HEK293 (cell line): Measurements from ENCODE around the gene PRDX2.

Experiments
- CTCF ChIA-PET: fragments of 350-600 bp; formaldehyde crosslinking; extraction: SDS; loops from one replicate; lab custom pipeline; 2021; ENCODE audit warnings: antibody characterized with exemption; lab: Yijun Ruan, JAX
- POLR2A ChIA-PET: fragments of 300-600 bp; formaldehyde crosslinking; extraction: SDS; loops from one replicate; lab custom pipeline; 2020; ENCODE audit warnings: antibody characterized with exemption, inconsistent platforms; lab: Yijun Ruan, JAX
- H3K27ac ChIP-seq: fragments of 200-500 bp; sonication (Bioruptor generic); 2 replicates; pipeline ENCODE4 v1.5.1; 2014; ENCODE audit warnings: low read depth, low read length, control low read depth, inconsistent platforms; ENCODE audit errors: extremely low read depth
- H3K36me3 ChIP-seq, 2 experiments: fragments of 200-500 bp in 1 of 2; sonication (Bioruptor generic) in 1 of 2; 1 replicate in 1 of 2; 2 replicates in 1 of 2; pipeline ENCODE4 v1.5.1; 2014 to 2017; ENCODE audit warnings: inconsistent platforms in 2 of 2, low read length in 2 of 2; ENCODE audit not compliant: control insufficient read depth in 2 of 2, insufficient read depth in 1 of 2
- H3K4me1 ChIP-seq: fragments of 200-500 bp; sonication (Bioruptor generic); 2 replicates; pipeline ENCODE4 v1.5.1; 2014; ENCODE audit warnings: mild to moderate bottlenecking, low read length, inconsistent platforms; ENCODE audit not compliant: control insufficient read depth, insufficient read depth
- H3K4me3 ChIP-seq: 2 replicates; pipeline ENCODE4 v1.5.1; 2011; ENCODE audit warnings: low read depth, mild to moderate bottlenecking, control low read depth, low read length, moderate library complexity
- H3K9me3 ChIP-seq: fragments of 200-500 bp; sonication (Bioruptor generic); 2 replicates; pipeline ENCODE4 v1.5.1; 2014; ENCODE audit warnings: low read depth, low read length, inconsistent platforms; ENCODE audit not compliant: control insufficient read depth, insufficient read depth
- KLF9 ChIP-seq: fragments of 450-650 bp; formaldehyde crosslinking; IDR thresholded peaks from 2 replicates; pipeline ENCODE4 v1.5.1; 2016; ENCODE audit warnings: missing biosample characterization, missing genetic modification characterization, low read depth
- ZEB2 ChIP-seq: fragments of 450-650 bp; formaldehyde crosslinking; IDR thresholded peaks from 2 replicates; pipeline ENCODE4 v1.5.1; 2016; ENCODE audit warnings: missing biosample characterization, missing genetic modification characterization
- ZNF23 ChIP-seq: fragments of 450-650 bp; formaldehyde crosslinking; IDR thresholded peaks from 2 replicates; pipeline ENCODE4 v1.5.1; 2016; ENCODE audit warnings: missing biosample characterization, missing genetic modification characterization, borderline replicate concordance
- ZNF366 ChIP-seq: fragments of 450-650 bp; formaldehyde crosslinking; conservative IDR thresholded peaks from 2 replicates; pipeline ENCODE4 v1.5.1; 2016; ENCODE audit warnings: missing biosample characterization, missing genetic modification characterization
- ZNF768 ChIP-seq: fragments of 450-650 bp; formaldehyde crosslinking; IDR thresholded peaks from 2 replicates; pipeline ENCODE4 v1.5.1; 2018; ENCODE audit warnings: missing biosample characterization, mild to moderate bottlenecking, missing genetic modification characterization
- ZNF777 ChIP-seq: fragments of 450-650 bp; formaldehyde crosslinking; IDR thresholded peaks from 2 replicates; pipeline ENCODE4 v1.5.1; 2017; ENCODE audit warnings: missing biosample characterization, missing genetic modification characterization, borderline replicate concordance
- ZNF785 ChIP-seq: fragments of 450-650 bp; formaldehyde crosslinking; IDR thresholded peaks from 2 replicates; pipeline ENCODE4 v1.5.1; 2016; ENCODE audit warnings: missing biosample characterization, missing genetic modification characterization
- ZXDB ChIP-seq: fragments of 450-650 bp; formaldehyde crosslinking; IDR thresholded peaks from 2 replicates; pipeline ENCODE4 v1.5.1; 2016; ENCODE audit warnings: missing biosample characterization, missing genetic modification characterization
- TF ChIP-seq, protein P1 (sequence below): fragments of 450-650 bp; formaldehyde crosslinking; conservative IDR thresholded peaks from 2 replicates; pipeline ENCODE4 v1.5.1; 2016; ENCODE audit warnings: low read depth, missing biosample characterization, missing genetic modification characterization
- TF ChIP-seq, protein P2 (sequence below): fragments of 450-650 bp; formaldehyde crosslinking; IDR thresholded peaks from 2 replicates; pipeline ENCODE4 v1.5.1; 2016; ENCODE audit warnings: missing biosample characterization, missing genetic modification characterization
- TF ChIP-seq, protein P3 (sequence below): fragments of 450-650 bp; formaldehyde crosslinking; IDR thresholded peaks from 2 replicates; pipeline ENCODE4 v1.5.1; 2016; ENCODE audit warnings: missing biosample characterization, missing genetic modification characterization
- TF ChIP-seq, protein P4 (sequence below): fragments of 450-650 bp; formaldehyde crosslinking; IDR thresholded peaks from 2 replicates; pipeline ENCODE4 v1.5.1; 2016; ENCODE audit warnings: missing biosample characterization, missing genetic modification characterization
- TF ChIP-seq, protein P5 (sequence below): fragments of 450-650 bp; formaldehyde crosslinking; IDR thresholded peaks from 2 replicates; pipeline ENCODE4 v1.5.1; 2016; ENCODE audit warnings: missing biosample characterization, missing genetic modification characterization
- TF ChIP-seq, protein P6 (sequence below): fragments of 450-650 bp; formaldehyde crosslinking; IDR thresholded peaks from 2 replicates; pipeline ENCODE4 v1.5.1; 2016; ENCODE audit warnings: missing biosample characterization, missing genetic modification characterization
- TF ChIP-seq, protein P7 (sequence below): fragments of 450-650 bp; formaldehyde crosslinking; IDR thresholded peaks from 2 replicates; pipeline ENCODE4 v1.5.1; 2016; ENCODE audit warnings: missing biosample characterization, missing genetic modification characterization

The PRDX2 gene

DNA sequence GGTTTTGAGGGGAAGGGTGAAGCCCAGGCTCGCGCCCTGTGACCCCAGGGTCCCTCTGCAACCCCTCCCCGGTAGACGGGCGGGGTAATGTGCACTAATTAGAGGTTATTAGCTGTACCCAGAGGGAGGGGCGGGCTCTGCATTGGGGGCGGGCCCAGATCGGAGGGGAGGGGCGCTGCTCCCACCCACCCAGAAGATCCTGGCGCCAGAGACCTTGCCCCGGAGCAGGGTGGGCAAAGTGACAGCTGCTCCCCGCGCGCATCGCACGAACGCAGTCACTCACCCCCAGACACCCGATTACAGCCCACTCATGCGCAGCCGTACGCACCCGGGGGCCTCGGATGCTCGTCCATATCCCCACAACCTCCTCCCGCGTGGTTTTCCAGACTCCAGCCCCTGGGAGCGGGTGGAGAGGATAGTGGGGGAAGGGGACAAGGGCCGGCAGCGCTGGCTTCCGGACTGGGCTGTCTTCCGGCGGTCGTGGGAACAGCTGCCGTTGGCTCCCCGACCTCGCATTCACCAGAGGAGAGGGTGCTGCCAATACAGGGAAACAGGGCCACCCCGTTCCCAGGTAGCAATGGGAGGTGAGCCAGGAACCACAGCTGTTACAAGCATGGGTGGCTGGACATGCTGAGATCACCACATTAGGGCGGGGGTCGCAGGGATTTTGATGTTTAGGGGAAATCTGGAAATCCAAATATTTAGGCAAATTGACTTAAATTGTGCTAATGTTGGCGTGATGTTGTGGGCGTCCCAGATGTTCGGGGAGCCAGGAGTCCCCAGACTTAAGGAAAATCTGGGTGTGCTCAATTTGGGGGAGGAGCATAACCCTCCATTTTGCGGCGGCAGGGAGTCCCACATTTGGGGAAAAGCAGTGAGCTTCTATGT is 23.3 kb downstream of the PRDX2 start (continued):
- TF ChIP-seq, protein P1, sequence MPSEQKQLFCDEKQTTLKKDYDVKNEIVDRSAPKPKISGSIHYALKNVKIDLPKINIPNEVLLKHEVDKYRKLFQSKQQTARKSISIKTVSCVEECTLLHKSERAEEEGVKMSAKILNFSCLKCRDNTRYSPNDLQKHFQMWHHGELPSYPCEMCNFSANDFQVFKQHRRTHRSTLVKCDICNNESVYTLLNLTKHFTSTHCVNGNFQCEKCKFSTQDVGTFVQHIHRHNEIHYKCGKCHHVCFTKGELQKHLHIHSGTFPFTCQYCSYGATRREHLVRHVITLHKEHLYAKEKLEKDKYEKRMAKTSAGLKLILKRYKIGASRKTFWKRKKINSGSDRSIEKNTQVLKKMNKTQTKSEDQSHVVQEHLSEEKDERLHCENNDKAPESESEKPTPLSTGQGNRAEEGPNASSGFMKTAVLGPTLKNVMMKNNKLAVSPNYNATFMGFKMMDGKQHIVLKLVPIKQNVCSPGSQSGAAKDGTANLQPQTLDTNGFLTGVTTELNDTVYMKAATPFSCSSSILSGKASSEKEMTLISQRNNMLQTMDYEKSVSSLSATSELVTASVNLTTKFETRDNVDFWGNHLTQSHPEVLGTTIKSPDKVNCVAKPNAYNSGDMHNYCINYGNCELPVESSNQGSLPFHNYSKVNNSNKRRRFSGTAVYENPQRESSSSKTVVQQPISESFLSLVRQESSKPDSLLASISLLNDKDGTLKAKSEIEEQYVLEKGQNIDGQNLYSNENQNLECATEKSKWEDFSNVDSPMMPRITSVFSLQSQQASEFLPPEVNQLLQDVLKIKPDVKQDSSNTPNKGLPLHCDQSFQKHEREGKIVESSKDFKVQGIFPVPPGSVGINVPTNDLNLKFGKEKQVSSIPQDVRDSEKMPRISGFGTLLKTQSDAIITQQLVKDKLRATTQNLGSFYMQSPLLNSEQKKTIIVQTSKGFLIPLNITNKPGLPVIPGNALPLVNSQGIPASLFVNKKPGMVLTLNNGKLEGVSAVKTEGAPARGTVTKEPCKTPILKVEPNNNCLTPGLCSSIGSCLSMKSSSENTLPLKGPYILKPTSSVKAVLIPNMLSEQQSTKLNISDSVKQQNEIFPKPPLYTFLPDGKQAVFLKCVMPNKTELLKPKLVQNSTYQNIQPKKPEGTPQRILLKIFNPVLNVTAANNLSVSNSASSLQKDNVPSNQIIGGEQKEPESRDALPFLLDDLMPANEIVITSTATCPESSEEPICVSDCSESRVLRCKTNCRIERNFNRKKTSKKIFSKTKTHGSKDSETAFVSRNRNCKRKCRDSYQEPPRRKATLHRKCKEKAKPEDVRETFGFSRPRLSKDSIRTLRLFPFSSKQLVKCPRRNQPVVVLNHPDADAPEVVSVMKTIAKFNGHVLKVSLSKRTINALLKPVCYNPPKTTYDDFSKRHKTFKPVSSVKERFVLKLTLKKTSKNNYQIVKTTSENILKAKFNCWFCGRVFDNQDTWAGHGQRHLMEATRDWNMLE (tag by site-specific recombination), result no peak
- TF ChIP-seq, protein P2, sequence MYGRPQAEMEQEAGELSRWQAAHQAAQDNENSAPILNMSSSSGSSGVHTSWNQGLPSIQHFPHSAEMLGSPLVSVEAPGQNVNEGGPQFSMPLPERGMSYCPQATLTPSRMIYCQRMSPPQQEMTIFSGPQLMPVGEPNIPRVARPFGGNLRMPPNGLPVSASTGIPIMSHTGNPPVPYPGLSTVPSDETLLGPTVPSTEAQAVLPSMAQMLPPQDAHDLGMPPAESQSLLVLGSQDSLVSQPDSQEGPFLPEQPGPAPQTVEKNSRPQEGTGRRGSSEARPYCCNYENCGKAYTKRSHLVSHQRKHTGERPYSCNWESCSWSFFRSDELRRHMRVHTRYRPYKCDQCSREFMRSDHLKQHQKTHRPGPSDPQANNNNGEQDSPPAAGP, result peak; percentile 18; the same call in 1 of the 2 replicates

DNA sequence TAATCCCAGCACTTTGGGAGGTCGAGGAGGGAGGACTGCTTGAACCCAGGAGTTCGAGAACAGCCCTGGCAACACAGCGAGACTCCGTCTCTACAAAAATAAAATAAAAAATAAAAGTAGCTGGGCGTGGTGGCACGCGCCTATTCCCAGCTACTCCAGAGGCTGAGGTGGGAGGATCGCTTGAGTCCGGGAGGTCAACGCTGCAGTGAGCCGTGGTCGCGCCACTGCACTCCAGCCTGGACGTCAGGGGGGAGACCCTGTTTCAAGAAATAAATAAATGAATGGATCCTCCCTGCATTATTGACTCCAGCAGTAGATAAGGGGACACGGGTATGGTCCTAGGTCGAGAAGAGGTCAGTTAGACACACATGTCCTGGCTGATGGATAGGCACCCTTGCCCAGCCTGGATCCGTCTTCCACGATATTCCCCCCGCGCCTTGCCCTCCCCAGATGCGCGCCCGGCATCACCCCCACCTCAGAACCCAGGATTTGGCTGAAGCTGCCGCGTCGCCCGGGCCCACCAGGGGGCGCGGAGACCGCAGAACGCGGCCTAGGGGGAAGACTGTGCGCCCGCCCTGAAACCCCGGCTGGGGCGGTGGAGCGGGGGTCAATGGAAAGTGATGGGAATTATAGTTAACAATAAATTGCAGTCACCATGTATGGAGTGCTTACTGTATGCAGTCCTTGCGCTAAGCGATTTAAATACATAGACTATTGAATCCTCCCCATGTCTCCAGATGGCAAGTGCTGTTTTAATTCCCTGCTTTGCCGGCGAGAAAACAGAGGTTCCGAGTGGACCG is 24.2 kb downstream of the PRDX2 start:
- H3K4me3 ChIP-seq, result peak overlapping the region; percentile 39
- CTCF ChIA-PET, result interaction anchor here (0.6 to 11.4 kb wide), 22 partner anchors 10 to 1674 kb away, joined by 3 to 234 read pairs (median 4); partner anchors contain the start of genes GET3, JUNB, PRDX2 and THSD8
- no peaks in the 10 kb centered on the region for H3K9me3 ChIP-seq
- H3K27ac ChIP-seq, result no peak overlapping the region
- no peaks in the 10 kb centered on the region for H3K36me3 ChIP-seq
- H3K4me1 ChIP-seq, result peaks cover 4% of the 10 kb centered on the region; the same call in 1 of the 2 replicates
- POLR2A ChIA-PET, result interaction anchor here (0.8 to 3.3 kb wide), 5 partner anchors 12 to 22 kb away, joined by 3 to 42 read pairs (median 4); partner anchors contain the start of gene JUNB
- TF ChIP-seq ZEB2 (tag by site-specific recombination) (peak; percentile 47; the same call in 1 of the 2 replicates), ZNF785 (tag by site-specific recombination) (no peak), ZNF23 (no peak), ZNF366 (no peak), ZNF768 (tag by site-specific recombination) (no peak), KLF9 (tag by site-specific recombination) (no peak), ZXDB (tag by site-specific recombination) (peak; percentile 12; the same call in 1 of the 2 replicates), ZNF777 (no peak)
- TF ChIP-seq, protein P3, sequence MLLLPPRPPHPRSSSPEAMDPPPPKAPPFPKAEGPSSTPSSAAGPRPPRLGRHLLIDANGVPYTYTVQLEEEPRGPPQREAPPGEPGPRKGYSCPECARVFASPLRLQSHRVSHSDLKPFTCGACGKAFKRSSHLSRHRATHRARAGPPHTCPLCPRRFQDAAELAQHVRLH (tag by site-specific recombination), result no peak
- TF ChIP-seq, protein P4, sequence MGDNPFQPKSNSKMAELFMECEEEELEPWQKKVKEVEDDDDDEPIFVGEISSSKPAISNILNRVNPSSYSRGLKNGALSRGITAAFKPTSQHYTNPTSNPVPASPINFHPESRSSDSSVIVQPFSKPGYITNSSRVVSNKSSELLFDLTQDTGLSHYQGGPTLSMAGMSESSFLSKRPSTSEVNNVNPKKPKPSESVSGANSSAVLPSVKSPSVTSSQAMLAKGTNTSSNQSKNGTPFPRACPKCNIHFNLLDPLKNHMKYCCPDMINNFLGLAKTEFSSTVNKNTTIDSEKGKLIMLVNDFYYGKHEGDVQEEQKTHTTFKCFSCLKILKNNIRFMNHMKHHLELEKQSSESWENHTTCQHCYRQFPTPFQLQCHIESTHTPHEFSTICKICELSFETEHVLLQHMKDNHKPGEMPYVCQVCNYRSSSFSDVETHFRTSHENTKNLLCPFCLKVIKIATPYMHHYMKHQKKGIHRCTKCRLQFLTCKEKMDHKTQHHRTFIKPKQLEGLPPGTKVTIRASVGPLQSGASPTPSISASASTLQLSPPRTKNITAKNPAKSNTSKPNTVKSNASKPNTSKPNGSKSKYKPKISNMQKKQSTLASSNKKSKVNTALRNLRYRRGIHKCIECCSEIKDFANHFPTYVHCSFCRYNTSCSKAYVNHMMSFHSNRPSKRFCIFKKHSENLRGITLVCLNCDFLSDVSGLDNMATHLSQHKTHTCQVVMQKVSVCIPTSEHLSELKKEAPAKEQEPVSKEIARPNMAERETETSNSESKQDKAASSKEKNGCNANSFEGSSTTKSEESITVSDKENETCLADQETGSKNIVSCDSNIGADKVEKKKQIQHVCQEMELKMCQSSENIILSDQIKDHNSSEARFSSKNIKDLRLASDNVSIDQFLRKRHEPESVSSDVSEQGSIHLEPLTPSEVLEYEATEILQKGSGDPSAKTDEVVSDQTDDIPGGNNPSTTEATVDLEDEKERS (tag by site-specific recombination), result no peak
- TF ChIP-seq, protein P5, sequence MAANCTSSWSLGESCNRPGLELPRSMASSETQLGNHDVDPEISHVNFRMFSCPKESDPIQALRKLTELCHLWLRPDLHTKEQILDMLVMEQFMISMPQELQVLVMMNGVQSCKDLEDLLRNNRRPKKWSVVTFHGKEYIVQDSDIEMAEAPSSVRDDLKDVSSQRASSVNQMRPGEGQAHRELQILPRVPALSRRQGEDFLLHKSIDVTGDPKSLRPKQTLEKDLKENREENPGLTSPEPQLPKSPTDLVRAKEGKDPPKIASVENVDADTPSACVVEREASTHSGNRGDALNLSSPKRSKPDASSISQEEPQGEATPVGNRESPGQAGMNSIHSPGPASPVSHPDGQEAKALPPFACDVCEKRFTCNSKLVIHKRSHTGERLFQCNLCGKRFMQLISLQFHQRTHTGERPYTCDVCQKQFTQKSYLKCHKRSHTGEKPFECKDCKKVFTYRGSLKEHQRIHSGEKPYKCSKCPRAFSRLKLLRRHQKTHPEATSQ (tag by site-specific recombination), result no peak
- TF ChIP-seq, protein P6, sequence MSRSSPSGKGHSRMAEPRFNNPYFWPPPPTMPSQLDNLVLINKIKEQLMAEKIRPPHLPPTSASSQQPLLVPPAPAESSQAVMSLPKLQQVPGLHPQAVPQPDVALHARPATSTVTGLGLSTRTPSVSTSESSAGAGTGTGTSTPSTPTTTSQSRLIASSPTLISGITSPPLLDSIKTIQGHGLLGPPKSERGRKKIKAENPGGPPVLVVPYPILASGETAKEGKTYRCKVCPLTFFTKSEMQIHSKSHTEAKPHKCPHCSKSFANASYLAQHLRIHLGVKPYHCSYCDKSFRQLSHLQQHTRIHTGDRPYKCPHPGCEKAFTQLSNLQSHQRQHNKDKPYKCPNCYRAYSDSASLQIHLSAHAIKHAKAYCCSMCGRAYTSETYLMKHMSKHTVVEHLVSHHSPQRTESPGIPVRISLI (tag by site-specific recombination), result no peak
- TF ChIP-seq, protein P7, sequence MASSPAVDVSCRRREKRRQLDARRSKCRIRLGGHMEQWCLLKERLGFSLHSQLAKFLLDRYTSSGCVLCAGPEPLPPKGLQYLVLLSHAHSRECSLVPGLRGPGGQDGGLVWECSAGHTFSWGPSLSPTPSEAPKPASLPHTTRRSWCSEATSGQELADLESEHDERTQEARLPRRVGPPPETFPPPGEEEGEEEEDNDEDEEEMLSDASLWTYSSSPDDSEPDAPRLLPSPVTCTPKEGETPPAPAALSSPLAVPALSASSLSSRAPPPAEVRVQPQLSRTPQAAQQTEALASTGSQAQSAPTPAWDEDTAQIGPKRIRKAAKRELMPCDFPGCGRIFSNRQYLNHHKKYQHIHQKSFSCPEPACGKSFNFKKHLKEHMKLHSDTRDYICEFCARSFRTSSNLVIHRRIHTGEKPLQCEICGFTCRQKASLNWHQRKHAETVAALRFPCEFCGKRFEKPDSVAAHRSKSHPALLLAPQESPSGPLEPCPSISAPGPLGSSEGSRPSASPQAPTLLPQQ (tag by site-specific recombination), result no peak; the same call in 1 of the 2 replicates
